ENCODE results near the gene BTNL8.

Gene BTNL8

GRCh38 chr5:180858586-180858985 is 40.4 kb upstream of the BTNL8 start:
- DNase-seq (ENCODE audit: insufficient read length, low spot score), result no peak
- FAIRE-seq, result no peak
- no peak for TF ChIP-seq CTCF (IDR thresholded peaks at IDR 0.05; ENCODE audit: insufficient read depth, missing control alignments)

DNA sequence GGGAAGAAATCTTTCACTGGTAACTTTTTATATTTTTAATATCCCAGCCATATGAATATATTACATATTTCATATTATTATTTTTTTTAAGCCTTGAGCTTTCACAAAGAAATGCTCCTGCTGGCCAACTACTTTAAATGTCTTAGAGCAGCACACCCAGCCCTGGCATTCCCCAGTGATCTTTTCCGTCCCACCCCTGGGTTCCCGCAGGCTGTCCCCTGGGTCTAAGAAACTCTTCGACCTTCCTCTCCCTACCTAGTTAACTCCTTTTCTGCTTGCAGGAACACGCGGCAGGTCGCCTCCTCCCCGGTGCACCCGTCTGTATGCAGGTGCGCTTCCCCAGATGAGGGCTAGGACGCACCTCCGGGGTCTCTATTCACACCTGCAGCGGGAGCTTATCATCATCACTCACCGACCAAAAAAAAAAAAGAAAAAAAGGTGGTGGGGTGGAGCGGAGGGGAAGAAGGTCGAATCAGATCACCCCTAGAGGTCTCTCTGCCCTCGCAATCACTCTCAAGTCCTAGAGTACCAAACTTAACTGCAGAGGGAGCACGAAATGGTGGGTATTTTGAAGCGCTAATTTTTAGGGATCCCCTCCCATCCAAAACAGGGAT is 38.6 kb upstream of the BTNL8 start:
- FAIRE-seq, result no peak
- DNase-seq (ENCODE audit: insufficient read length, low spot score), result peak; percentile 32
- peak; percentile 24 for TF ChIP-seq CTCF (IDR thresholded peaks at IDR 0.05; ENCODE audit: insufficient read depth, missing control alignments)

GRCh38 chr5:180860887-180861822 is 37.8 kb upstream of the BTNL8 start, which contains the start of gene ZFP62:
TSS of gene ZFP62 (minus strand) at chr5:180861276. CDS start at chr5:180861219, 57 bp downstream.
- no peak for FAIRE-seq
- peak; percentile 71 for DNase-seq (ENCODE audit: insufficient read length, low spot score)
- no peak for TF ChIP-seq CTCF (IDR thresholded peaks at IDR 0.05; ENCODE audit: insufficient read depth, missing control alignments)

GRCh38 chr5:180862645-180863044 is 36.3 kb upstream of the BTNL8 start:
- DNase-seq (ENCODE audit: insufficient read length, low spot score), result no peak
- TF ChIP-seq CTCF (IDR thresholded peaks at IDR 0.05; ENCODE audit: insufficient read depth, missing control alignments), result no peak

DNA sequence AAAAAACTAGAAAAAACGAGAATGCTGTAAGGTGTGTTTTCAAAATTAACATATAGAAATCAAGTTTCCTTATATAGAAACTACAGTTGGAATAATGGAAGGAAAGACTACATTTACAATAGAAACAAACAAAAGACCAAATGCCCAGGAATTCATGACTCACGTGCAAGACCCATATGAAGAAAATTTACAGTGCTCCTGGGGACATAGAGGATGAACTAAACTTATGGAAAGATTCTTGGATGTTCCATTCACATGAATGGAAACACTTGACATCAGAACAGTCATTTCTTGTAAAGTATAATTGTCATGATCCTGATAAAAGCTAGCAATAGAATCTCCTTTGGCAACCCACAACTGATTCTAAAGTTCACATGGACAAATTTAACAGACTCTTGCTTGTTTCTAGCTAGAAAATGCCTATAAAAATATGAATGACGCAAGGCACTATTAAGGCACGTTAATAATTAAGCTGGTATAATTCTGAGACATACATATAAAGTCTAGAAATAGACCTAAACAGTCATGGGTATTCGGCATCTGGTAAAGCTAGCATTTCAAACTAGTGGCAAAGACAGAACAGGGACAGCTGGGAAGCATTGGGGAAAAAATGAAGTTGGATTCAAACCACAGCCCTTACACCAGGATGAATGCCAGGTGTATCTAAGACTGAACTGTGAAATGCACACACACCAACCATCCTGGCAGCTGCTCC is 32.8 kb upstream of the BTNL8 start:
- FAIRE-seq, result no peak
- no peak for DNase-seq (ENCODE audit: insufficient read length, low spot score)
- TF ChIP-seq CTCF (IDR thresholded peaks at IDR 0.05; ENCODE audit: insufficient read depth, missing control alignments), result no peak

More at GRCh38 chr5:180862645-180863044, 36.3 kb upstream of the BTNL8 start:
- no peak for FAIRE-seq

GRCh38 chr5:180866985-180867384 is 32.0 kb upstream of the BTNL8 start:
- TF ChIP-seq CTCF (IDR thresholded peaks at IDR 0.05; ENCODE audit: insufficient read depth, missing control alignments), result no peak
- FAIRE-seq (no peak), DNase-seq (ENCODE audit: insufficient read length, low spot score) (no peak)
